RPMI8226 (cell line): ENCODE results near the gene EVI5.
"Not testable (repeated sequence)": the region's sequence is repeated elsewhere in the genome, so short reads cannot be mapped to it uniquely, and the experiment has no call there.

ENCODE experiments used
- DNase-seq: peaks from one replicate; pipeline ENCODE4 v3.0.0-alpha.2; 2015

The EVI5 gene

DNA sequence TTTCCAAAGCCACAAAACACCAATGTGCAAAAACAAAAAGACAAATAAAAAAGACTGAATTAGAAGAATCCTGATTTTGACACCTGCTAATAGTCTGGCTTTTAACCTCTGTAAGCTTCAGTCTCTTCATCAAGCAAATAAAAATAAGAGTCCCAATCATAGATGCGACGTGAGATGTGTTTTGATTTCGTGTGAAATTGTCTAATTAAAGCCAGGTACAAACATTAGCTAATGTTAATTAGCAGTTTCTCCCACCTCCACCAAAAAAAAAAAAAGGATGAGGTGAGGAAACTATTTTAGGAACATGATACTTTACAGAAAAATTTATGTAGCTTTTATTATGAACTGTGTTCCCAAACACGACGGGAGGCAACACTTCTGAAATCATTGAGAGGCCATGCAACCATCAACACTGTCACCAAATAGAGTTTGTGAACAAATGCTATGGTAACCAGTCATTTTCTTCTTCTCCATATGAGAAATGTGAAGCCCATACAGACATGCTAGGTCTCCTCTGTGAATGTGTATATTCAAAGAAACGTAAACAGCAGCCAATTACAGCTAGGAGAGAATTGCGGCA lies 6.7 kb upstream of the EVI5 start:
- DNase-seq: no peak

DNA sequence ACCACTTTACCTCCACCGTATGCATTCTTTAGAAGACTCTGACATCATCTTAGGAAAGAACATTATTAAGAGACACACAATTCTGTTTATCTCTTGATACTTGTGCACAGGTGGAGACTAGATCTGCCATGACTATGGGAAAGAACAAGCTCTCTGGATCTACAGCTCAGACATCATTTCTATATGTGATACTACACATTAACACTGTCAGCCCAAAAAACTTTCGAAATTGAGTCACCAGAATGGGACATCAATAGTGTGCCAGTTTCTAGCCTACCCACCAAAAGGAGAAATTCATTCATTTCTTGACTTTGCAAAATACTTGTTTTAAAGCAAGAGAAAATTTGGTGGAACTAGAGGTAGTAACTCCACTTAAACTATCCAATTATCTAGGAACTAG lies 6.0 kb upstream of the EVI5 start:
- no peak for DNase-seq

DNA sequence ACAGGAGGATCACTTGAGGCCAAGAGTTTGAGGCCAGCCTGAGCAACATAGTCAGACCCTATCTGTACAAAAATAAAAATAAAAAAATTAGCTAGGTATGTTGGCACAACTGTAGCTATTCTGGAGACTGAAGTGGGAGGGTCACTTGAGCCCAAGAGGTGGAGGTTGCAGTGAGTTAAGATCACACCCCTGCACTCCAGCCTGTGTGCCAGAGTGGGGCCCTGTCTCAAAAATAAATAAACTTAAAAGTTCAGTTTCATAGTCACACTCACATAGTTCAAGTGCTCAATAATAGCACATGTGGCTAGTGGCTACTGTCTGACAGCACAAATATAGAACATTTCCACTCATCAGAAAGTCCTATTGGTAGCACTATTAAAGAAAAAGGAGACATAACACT lies 5.2 kb upstream of the EVI5 start:
- no peak for DNase-seq

DNA sequence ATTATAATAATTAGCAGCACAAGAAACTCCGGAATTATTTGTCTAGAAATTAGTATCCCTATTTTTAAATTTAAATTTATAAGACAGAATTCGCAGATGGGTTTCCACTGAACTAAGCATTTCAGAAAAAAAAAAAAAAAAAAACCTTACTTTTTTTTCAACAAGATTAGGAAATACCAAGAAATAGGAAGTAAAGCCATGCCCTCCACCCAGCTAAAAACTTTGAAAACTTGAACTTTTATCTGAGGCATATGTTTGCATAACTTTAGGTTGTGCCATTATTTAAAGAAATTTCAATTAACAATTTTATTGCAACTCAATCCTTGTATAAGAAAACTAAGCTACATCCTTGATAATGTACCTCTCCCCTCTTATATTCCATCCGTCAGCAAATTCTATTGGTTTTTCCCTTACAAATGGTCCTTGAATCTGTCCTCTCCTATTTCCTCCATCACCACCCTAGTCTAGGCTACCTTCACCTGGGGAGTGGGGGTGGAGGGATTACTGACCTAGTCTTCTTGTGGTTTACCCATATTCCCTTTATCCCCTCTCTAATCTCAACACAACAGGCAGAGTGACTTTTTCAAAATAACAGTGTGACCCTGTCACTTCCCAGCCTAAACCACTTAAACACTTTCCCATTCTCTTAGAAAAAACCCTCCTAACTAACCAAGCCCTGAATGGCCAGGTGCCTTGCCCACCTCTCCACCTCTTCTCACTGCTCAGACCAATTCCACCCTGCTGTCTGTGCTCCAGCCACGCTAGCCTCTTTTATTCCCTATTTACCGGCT lies 1.4 kb upstream of the EVI5 start:
- DNase-seq: no peak

DNA sequence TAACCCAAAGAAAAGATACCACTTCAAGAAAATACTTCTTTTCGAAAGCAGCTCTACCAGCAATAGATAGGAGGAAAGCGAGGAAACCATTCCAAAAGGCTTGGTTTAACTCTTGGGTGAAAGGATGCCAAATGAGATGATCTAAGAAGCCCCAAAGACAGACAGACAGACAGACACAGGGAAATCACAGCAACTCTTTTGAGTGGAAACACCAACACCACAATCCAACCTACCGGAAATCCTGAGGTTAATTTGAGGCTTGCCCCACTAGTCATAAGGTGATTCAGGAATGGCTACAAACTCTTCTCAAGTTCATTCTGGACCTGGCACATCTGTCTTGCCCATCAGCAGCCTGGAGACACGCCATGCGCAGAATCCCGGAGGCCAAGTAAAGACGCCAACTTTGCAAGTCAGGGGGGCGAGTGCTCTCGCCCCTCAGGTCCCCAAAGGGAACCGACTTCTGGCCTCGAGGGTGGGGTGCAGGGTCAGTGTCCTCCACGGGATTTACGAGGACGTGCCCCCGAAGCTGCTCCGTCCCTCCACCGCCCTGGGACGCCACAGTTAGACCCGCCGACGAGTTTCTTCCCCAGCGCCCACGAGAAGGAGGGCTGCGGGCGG lies 778 bp downstream of the EVI5 start:
- DNase-seq: peak; percentile 40

DNA sequence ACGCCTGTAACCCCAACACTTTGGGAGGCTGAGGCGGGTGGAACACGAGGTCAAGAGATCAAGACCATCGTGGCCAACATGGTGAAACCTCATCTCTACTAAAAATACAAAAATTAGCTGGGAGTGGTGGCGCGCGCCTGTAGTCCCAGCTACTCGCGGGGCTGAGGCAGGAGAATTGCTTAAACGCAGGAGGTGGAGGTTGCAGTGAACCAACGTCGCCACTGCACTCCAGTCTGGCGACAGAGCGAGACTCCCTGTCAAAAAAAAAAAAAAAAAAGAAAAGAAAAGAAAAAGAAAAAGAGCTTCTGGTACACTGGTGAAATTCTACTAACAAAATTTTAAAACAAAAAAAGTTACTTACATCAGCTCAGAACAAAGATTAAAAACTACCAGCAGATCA lies 1.4 kb downstream of the EVI5 start:
- not testable (repeated sequence) for DNase-seq

DNA sequence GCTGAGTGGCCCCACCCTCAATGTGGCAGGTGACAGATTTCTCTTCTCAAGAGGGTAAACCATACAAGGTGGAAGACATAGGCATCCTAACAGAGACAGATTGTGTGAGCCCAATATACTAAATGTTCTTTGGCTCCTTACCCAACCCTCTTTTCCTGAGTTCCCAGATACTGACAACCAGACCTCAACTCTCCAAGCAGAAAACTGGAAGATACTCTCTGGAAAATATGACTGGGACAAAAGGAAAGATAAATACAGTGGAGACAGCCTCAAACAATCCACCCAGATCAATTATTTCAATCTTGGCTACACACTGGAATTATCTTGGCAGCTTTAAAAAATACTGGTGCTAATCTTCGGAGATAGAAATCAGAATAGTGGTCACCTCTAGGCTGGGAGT lies 6.5 kb downstream of the EVI5 start:
- DNase-seq: no peak

DNA sequence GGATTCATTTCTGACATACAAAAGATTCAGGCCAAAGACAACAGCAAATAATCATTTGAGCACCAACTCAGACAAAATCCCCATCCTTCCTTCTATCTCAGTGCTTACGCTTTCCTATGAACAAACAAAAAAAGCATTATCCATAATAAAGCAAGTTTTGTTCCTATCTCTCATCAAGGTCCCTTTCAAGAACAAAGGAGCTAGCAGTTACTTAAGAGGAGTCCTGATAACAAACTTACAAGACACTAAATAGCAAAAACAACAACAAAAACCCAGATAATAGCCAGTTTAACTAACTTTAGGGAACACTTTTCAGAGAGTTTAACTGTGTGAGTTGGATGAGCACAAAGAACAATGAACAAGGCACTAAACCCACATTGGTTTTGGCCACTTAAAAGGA lies 10.5 kb downstream of the EVI5 start:
- DNase-seq: no peak

DNA sequence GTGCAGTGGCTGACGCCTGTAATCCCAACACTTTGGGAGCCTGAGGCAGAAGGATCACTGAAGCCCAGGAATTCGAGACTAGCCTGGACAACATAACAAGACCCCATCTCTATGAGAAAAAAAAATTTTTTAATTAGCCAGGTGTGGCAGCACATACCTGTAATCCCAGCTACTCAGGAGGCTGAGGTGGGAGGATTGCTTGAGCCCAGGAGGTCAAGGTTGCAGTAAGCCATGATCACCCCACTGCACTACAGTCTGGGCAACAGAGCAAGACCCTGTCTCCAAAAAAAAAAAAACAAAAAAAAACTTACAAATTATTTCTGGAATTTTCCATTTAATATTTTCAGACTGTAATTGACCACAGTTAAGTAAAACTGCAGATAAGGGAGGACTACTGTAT lies 11.2 kb downstream of the EVI5 start:
- not testable (repeated sequence) for DNase-seq

DNA sequence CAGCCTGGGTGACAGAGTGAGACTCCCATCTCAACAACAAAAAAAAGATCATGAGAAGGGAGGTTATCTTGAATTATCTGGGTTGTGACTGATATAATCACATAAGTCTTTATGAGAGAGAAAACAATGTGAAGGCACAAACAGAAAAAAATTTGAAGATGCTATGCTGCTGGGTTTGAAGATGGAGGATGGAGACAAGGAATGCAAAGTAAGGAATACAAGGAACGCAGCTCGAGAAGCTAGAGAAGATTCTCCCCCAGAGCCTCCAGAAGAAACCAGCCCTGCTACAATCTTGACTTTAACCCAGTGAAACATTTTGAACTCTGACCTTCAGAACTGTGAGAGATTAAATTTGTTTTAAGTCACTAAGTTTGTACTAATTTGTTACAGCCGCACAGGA lies 15.1 kb downstream of the EVI5 start:
- no peak for DNase-seq

DNA sequence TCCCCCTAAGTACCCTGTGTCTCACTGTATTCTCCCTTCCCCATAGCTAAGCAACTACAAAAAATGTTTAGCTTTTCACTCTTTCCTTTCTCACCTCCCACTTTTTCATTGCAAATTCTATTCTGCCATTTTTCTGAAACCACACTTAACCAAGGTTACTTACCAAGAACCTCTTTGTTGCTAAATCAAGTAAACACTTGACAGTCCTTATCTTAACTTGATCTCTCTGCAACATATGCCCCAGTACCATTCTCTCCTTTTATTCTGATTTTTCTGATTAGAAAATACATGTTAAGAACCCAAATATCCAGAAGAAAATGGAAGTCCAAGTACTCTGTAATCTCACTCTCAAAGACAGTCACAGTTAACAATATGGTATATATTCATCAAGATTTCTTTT lies 16.0 kb downstream of the EVI5 start:
- DNase-seq: no peak

DNA sequence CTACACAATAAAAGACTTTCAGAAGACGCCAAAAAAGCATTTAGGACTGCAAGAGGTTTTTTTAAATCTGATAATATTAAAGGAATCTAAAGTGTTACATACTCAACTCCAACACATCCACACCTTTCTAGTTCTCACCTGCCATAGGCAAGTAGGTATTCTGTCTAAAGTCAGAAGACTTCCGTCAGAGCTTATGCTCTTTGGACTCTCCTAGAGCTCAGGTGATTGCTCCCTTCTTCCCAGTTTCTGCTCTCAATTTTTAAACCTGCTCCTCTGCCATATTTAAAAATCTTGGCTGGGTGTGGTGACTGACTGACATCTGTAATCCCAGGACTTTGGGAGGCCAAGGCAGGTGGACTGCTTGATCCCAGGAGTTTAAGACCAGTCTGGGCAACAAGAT lies 16.6 kb downstream of the EVI5 start:
- no peak for DNase-seq

DNA sequence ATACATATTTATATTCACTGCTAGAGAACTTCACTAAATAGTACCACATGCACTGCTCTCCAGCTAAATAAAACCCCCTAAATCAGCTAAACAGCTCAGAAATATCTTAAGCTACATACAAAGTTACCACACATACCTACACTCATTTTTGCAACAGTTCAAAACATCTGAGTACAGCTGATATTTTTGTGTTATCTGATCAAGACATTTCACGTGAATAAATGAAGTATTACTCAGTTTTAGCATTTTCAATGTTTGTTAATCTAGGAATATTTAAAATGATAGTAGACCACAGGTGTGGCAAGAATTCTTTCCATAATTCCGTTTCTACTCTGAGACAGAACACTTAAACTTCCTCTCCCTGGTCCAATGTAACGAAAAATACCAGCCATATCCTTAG lies 20.8 kb downstream of the EVI5 start:
- DNase-seq: no peak

DNA sequence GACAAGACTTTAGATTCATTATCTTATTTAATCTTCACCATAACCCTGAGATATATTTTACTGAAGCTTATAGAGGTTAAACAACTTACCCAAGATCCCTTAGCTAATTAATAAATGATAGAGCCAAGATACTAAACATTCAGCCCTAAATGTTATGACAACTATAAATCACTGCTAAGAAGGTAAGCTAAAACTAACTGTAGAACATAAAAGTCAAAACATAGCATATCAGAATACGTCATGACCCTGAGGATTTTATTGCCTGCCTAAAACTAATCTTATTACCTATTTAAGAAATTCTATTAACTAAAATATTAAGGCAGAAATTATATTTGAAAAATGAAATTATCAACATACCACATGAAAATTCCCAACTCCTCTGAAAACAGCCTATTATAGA lies 22.6 kb downstream of the EVI5 start:
- DNase-seq: no peak

DNA sequence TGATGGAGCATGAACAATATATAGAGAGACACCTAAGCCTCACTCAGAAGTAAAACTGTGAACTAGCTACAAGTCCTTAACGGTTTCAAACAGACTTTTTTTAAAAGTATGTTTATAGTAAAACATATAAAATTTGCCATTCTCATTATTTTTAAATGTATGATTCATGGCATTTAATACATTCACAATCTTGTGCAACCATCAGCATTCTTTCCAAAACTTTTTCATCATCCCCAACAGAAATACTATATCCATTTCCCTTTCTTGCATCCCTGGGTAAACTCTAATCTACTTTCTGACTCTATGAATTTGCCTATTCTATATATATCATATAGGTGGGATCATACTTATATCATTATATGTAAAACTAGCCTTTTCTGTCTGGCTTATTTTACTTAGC lies 25.5 kb downstream of the EVI5 start:
- no peak for DNase-seq

DNA sequence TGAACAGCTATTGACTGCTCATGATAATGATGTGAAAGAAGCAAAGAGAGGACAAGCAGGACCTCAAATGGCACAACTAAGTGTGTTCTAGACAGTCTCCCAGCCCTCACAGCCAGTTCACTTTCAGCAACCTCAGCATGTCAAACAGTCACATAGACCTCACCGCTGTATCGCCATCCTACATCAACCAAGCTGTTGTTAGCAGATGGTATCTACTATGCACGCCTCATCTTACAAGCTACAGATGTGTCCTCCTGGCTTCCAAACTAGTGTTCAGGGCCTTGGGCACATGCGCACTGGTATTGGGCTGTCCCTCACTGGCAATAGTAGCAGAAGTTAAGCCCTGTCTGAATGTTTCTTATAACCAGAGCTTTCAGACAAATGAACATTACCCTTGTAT lies 28.4 kb downstream of the EVI5 start:
- no peak for DNase-seq

DNA sequence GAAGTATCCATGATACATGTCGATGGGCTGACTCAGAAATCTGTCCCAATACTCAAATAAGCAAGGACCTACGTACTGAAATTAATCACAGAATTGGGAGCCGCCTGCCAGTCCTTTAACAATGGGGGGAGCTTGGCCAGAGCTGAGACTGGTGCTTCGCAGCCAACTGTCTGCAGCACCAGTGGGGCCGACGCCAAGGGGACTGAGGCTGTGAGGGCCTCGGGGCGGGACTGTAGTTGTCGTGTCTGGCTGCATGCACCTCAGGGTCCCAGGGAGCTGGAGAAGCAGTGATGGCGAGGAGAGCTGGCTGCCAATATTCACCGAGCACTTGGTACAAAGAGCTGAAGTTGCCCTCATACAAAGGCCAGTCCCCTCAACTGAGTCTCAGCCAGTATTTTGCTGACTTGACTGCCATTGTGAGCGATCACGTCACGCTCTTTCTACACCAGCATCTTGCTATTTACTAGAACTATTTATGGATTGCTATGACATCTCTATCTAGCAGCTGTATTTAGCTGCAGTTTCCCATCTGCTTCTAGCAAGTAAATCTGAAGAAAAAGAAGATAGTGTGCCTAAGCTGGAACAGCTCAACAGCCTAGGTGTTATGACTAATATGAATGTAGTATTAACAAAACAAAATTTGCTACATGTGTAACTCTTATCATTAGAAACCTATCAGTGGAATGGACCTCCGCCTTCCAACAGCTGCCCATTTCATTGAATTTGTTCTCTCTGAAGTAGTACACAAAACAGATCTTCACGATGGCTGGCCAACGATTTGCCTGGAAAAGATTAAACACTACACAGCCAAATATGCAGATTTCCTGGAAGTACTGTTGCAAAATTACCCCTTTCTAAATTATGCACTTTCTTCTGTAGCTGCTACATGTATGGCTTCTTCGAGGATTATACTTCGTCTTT lies 29.1 kb downstream of the EVI5 start:
- DNase-seq: no peak

DNA sequence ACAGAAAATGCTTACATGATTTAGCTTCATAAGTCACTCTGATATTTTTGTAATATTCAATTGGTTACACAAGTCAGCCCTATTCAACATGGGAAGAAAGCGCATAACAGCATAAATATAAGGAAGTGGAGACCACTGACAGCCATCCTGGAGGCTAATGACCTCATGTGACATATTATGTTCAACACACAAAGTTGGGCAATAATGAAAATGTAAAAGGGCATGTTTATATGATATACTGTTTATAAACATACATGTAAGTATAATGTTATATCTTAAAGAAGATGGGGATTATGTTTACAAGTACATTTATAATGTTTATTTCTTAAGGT lies 30.2 kb downstream of the EVI5 start:
- no peak for DNase-seq

DNA sequence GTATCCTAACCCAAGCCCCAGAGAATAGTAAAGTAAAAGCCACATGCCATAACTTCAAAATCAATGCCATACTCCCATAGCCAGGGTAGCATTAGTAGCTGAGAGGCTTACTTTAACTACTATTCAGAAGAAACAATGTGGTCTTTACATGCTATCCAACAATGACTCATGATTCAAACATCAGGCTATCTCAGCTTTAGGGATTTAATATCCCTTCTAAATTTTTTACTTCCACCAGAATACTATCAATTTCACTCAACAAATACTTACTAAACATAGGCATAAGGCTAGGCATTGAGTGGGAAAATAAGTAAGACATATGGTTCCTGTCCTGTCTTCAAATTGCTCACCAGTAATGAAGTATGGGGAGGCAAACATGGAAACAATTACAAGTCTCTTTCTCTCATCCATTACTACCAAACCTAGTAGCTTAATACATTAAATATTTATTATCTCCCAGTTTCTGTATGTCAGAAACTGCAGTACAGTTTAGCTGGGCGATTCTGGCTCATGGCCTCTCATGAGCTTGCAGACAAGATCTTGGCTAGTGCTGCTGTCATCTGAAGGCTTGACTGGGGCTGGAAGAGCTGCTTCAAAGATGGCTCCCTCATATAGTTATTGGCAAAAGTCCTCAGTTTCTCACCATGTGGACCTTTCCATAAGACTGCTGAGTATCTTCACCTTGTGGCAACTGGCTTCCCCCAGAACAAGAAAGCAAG lies 30.7 kb downstream of the EVI5 start:
- DNase-seq: no peak

DNA sequence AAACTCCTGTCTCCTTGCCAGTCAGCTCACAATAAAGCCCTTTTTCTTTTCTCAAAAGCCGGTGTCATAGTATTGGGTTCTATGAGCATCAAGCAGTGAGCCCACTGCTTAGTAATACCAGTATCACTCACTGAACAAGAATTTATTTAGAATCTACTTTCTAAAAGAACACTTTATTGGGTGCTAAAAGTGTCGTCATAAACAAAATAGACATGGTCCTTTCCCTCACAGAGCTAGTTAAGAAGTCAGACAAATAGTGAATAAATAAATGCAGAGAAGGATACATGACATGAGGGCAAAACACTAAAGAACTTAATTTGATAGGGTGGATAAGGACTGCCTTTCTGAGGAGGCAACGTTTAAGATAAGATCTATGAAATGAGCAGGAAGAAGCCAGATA lies 32.2 kb downstream of the EVI5 start:
- no peak for DNase-seq

DNA sequence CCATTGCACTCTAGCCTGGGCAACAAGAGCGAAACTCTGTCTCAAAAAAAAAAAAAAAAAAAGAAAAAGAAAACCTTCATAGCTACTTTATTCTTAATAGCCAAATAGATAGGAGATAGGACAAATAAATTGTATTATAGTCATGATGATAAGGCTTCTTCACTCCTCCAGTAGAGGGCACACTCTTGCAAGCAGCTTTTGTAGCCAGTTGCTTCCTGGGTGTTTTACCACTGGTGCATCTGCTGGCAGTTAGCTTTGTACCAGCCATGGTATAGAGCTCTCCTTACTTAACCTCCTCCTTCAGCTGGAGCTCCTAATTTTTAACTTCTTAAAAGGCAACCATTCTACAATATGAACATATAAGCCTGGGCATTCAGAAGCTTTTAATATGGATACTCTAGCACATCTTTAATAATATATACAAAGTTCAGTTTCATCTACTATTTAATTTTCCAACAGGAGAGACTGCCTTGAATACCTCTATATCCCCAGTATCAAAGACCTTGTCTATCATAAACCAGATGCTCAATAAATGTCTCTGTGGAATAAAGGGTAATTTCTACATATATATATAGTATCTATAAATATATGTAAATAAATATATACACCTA lies 35.8 kb downstream of the EVI5 start:
- peak; percentile 66 for DNase-seq

DNA sequence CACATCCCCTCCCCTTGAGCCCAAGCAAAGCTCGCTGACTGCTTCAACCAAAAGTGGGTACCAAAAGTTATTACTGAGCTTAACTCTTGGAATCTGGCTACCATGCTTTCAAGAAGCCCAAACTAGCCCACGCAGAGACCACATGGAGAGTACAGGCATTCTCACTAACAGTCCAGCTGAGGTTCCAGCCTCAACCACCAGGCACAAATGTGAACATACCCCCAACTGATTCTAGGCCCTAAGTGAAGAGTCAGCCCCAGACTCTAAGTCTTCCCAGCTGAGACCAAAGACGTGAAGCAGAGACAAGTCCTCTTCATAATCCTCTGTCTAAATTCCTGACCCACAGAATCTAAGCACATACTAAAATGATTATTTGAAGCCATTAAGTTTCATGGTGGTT lies 36.8 kb downstream of the EVI5 start:
- DNase-seq: no peak

DNA sequence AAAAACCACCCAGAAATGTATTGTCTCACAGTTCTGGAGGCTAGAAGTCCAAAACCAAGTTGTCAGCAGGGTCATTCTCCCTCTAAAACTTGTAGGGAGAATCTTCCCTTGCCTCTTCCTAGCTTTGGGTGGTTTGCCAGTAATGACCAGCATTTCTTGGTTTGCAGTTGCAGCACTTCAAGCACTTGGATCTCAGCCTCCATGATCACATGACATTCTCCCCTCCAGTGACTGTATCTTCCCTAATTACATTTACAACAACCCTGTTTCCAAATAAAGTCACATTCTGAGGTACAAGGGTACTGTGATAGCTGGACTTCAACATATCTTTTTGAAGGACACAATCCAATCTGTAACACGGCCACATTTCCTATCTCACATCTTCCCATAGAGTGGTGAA lies 37.2 kb downstream of the EVI5 start:
- DNase-seq: no peak
